Central memory CD4-positive, alpha-beta T cell (primary cell): ENCODE results near the gene MTHFD2L.
A peak's percentile ranks its signal among the peaks of the same experiment; 100 is the strongest.
"Not testable (repeated sequence)": the region's sequence is repeated elsewhere in the genome, so short reads cannot be mapped to it uniquely, and the experiment has no call there.

Source experiments
- DNase-seq: peaks from one replicate; pipeline ENCODE4 v3.0.0; 2022

Gene MTHFD2L

DNA sequence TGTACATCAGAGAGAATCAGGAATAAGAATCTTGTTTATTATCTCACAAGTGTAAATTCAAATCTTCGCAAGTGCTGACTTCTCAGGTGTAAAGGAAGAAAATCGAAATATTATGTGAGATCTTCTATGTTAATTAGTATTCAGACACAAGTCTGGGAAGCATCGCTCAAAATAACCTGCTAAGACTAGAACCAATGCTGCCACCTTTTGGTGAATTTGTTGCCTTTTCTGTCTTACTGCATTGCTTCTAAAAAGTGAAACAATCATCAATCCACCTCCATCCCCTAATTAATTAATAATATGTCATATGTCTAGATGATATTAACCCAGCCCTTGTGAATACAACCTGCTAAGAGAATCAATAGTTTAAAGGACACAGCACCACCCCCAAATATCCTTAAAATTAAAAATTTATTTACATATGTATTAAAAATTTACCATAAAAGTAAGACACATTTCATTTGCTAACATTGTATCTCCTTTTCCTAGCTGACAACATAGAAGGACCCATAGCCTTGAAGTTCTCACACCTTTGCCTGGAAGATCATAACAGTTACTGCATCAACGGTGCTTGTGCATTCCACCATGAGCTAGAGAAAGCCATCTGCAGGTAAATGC, 153.9 kb downstream of the MTHFD2L start:
- peak; percentile 13 for DNase-seq

- DNase-seq = no peak
Measured at GRCh38 chr4:74314329-74314728, 156.4 kb downstream of the MTHFD2L start.

GRCh38 chr4:74314944-74315343, 157.0 kb downstream of the MTHFD2L start:
- no peak for DNase-seq

GRCh38 chr4:74315376-74315775, 157.5 kb downstream of the MTHFD2L start:
- DNase-seq = no peak

DNA sequence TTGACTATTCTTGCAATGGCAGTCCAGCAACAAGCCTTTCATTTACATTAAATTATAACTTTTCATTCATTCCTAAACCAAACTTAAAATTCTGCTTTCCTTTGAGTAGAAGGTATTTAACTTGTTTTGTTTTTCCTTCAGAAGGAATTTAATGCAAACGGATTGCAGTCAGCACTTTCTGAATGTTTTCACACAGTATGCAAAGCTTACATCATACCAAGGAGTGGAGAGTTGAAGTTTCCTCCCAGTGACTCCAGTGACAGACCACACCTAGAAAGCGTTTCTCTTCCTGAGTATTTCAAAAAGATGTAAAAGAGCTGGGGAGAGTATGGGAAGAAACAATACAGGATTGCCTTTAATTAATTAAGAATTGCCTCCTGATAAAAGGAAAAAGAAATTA, 158.5 kb downstream of the MTHFD2L start:
- no peak for DNase-seq

GRCh38 chr4:74317616-74318246, 159.8 kb downstream of the MTHFD2L start:
- no peak for DNase-seq

DNA sequence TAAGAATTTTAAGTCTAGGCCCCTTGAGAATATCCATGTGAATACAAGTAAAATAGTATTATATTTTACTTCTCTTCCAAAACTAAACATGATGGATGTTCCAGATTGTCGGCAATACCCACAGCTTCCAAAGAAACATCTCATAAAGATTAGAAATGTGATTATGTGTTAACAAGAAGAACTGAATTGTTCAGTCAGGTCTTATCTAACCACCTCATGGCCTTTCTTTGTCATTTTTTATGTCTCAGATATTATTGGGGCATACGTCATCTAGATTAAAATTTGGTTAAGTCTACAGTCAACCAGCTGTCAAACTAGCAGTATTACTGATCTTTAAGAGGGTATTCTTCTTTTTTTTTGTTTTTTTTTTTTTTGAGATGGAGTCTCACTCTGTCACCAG, 160.4 kb downstream of the MTHFD2L start:
- DNase-seq = no peak

GRCh38 chr4:74319470-74319869, 161.6 kb downstream of the MTHFD2L start:
- DNase-seq = no peak

DNA sequence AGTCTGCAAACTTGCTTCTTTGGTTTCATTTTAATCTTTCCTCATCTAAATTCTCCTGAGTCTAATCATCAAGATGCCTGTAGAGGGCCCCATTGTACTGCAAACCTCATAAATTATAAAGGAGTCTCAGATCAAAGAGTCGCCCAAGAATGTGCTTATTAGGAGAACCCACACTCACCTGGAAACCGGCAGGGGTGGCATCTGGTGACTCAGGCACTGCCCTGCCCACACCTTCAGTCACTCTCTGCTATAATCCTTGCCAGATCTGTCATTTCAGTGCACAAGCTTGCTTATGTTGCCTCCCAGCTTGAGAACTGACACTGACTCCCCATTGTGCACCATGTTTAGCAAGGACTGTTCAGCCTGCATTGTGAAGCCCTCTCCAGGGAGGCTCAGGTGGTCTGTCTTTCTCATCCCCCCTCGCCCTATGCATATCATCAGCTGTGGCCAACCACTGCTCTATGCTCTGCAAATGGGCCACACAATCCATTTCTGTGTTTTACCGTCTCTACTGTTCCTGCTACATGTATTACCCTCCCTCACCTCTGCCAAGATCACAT, 162.7 kb downstream of the MTHFD2L start:
- peak; percentile 9 for DNase-seq

- no peak for DNase-seq
Measured at GRCh38 chr4:74322301-74322700, 164.4 kb downstream of the MTHFD2L start.

DNA sequence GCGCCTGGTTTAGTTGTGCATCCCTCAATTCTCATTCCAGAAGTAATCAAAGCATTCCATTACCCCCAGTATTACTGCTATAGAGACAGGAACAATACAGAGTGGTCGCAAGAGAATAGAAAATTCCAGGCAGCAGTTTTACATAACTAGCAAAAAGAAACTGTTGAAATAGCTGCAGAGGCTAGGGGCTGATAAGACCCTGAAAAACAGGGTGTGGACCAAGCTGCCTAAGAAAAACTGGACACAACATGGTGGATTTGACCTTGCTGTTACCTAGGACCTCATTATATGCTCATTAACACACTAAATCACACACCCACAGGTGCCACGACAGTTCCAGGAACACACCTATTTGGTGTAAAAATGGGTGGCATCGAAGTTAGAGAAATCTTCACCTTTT, 165.7 kb downstream of the MTHFD2L start:
- DNase-seq = no peak

DNA sequence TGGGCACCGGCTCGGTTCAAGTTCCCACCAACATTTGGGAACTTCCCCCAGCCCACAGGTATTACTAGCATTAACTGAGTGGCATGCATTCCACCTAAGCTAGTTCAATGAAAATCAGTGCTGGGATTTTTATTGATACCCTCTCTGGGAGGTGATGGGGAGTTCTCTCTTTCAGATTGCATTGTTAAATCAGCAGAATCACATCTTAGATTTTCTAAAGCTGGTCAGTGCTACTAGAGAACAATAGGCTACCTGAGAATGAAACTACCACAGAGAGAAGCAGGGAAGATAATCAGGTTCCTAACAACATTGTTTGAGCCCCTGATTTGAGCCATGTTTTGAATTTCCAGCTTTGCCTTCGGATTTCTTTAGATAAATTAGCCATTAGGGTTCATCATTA, 166.3 kb downstream of the MTHFD2L start:
- DNase-seq = no peak

GRCh38 chr4:74325886-74326285, 168.0 kb downstream of the MTHFD2L start:
- no peak for DNase-seq

GRCh38 chr4:74327762-74328161, 169.8 kb downstream of the MTHFD2L start:
- DNase-seq = no peak

DNA sequence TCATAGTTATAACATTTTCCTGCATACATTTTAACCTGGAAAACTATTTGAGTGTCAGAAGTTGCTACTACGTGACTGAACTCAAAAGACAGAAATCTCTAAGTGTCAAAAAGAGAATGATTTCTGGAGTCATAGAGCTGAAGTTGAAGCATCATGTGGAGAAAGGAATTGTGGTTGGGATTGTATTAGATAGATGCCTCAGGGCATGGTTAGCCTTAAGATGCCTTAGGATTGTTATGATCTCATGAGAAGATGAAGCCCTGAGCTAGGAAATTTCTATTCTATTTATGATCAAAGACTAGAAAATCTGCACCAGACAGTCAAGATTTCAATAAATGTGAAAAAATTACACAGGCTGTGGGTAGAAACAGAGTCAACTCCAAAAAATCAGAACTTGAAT, 170.6 kb downstream of the MTHFD2L start:
- no peak for DNase-seq

DNA sequence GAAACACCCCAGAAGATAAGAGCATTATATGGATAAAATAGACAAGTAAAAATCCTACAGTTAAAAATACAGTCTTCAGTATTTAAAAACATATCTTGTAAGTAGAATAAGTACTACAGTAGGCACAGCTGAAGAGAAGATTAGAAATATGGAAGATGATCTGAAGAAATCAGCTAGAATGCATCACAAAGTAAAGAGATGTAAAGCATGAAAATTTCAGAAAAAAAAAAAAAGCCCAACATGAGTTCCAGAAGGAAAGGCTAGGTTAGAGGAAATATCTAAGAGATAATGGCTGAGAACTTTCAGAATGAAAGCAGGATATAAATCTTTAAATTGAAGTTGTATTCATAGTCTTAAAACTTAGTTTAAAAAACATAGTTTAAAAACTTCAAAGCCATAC, 171.4 kb downstream of the MTHFD2L start:
- DNase-seq = no peak

DNA sequence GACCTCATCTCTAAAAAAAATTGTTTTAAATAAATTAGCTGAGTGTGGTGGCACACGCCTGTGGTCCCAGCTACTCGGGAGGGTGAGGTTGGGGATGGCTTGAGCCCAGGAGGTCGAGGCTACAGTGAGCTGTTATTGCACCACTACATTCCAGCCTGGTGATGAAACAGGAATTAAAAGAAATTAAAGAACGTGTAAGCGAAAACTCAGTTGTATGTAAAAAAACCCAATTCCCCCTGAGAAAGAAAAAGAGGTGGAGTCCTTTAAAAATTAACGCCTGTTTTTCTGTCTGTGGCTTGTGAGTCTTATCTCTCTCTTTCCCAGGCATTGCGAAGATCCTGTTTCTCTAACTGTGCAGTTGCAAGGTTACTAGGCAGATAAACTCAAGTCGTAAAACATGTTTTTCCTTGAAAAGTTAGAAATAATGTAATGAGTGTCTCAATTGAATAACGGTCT, 172.4 kb downstream of the MTHFD2L start:
- DNase-seq = no peak

- no peak for DNase-seq
Measured at GRCh38 chr4:74331252-74331651, 173.3 kb downstream of the MTHFD2L start.

DNA sequence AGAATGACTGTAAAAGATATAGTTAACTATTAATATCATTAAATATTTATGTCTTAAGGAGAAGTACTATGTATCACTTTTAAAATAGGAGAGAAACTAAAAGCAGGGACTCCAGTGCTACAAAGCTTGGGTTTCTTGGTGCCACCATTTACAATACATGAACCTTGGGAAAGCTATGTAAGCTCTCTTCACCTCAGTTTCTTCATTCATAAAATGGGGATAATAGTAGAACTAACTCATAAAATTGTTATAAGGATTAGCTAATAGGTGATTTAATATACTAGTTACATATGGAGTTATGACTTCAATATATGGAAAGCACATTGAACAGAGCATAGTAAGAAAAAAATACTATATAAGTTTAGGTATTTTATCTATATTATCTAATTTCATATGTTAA, 174.0 kb downstream of the MTHFD2L start:
- no peak for DNase-seq

DNA sequence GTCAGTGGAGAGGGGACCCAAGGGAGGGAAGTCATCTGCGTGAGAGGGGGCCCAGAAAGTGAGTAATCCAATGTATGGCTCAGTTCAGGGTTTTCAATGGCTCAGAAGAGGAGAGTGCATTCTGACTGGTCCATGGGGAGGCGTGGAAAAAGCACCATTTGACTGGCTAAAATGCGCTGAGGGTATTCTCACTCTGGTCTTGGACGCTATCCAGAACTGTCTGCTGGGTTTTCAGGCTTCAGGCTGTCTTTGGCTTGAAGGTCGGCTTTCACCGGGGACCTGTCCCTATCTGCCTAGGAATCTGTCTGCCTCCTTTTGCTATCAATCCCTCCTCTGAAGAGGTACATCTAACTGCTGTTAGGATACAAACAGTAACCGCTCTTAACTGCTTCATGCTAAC, 176.7 kb downstream of the MTHFD2L start:
- no peak for DNase-seq

- DNase-seq = no peak
Measured at GRCh38 chr4:74335341-74336021, 177.6 kb downstream of the MTHFD2L start.

DNA sequence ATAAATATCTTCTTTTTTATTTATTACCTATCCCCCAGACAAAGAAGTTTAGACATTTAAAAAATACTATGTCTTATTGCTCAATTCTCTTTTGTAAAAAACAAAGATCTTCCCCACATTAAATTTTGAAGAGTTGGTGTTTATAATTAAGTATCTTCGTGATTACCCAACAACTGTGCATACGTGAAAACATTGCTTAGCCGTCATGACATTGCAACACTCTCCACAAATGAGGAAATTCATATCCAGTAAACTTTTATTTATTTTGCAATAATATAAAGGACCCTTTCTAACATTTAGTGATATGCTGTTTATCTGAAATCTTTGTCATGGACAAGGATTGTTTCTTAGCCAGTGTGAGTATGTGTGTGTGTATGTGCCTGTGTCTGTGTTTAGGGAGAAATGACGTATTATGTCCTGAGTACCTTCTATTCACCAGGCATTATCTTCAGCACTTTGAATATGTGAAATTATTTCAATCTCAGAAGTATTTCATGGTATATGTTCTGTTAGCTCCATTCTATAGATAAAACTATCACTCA, 180.9 kb downstream of the MTHFD2L start:
- DNase-seq = no peak

DNA sequence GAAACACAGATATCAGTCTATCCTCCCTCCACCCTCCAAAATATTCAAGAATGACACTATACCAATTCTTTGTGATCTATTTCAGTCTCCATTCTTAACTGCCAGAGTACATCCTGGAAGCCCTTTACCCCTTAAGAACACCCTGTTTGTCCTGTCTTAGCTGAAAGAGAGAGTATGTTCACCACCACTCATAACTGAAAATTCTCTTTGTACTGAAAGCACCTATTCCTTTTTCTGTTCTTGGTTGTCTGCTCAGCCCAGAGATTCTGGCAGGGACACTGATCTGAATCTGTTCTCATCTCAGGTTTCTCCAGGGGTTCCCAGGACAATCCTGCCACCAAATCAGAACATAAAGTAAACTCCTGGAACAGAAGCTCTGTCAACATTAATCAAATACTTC, 181.6 kb downstream of the MTHFD2L start:
- no peak for DNase-seq

DNA sequence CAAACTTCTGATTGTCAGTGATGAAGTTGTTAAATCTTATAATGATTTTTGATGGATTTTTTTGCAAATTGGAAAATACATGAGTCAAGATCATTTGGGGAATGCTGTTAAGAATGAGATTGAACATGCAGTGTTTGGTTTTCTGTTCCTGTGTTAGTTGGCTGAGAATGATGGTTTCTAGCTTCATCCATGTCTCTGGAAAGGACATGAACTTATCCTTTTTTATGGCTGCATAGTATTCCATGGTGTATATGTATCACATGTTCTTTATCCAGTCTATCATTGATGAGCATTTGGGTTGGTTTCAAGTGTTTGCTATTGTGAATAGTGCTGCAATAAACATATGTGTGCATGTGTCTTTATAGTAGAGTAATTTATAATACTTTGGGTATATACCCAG, 182.5 kb downstream of the MTHFD2L start:
- DNase-seq = not testable (repeated sequence)
